Astrocyte of the spinal cord (primary cell): ENCODE data around the gene NAT16.
"Not testable (repeated sequence)": the region's sequence is repeated elsewhere in the genome, so short reads cannot be mapped to it uniquely, and the experiment has no call there.

Experiments
- DNase-seq: peaks from one replicate; pipeline ENCODE4 v3.0.0; 2011; ENCODE audit warnings: low read depth, low spot score
- H3K4me3 ChIP-seq: 2 replicates; pipeline ENCODE4 v1.5.1; 2011; ENCODE audit warnings: low read depth, mild to moderate bottlenecking, low read length, moderate library complexity
- in situ Hi-C: cut with HindIII; loops from 2 replicates; pipeline ENCODE4 v1.10.0; 2017; ENCODE audit warnings: low sequenced_read_pairs
- TF ChIP-seq, protein P1 (sequence below): IDR thresholded peaks from 2 replicates; pipeline ENCODE4 v1.5.1; 2012; ENCODE audit warnings: low read depth, mild to moderate bottlenecking, low read length, inconsistent platforms

The NAT16 gene

DNA sequence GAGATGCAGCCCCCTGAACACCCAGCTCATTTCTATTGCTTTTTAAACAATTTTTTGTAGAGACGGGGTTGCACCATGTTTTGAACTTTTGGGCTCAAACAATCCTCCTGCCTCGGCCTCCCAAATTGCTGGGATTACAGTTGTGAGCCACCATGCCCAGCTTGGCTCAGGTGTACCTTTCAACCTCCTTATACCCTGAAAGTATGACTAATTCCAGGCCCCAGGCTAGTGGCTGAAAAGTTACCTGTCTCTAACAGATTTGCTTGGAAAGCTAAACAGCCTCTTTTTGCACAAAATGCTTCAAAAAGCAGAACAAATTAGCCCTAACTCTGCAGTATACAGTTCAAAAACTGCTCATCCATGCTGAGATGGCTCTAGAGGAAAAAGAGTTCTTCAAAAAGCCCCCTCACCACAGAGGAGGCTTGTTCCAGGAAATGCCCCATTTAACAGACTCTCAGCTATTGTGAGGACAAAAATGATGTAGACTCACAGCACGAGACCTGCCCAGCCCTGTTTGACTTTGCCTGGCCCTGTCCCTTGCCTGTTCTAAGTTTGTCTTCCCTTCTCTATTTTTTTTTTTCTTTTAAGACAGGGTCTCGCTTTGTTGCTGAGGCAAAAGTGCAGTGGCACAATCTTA lies 39.2 kb downstream of the NAT16 start:
- TF ChIP-seq, protein P1, sequence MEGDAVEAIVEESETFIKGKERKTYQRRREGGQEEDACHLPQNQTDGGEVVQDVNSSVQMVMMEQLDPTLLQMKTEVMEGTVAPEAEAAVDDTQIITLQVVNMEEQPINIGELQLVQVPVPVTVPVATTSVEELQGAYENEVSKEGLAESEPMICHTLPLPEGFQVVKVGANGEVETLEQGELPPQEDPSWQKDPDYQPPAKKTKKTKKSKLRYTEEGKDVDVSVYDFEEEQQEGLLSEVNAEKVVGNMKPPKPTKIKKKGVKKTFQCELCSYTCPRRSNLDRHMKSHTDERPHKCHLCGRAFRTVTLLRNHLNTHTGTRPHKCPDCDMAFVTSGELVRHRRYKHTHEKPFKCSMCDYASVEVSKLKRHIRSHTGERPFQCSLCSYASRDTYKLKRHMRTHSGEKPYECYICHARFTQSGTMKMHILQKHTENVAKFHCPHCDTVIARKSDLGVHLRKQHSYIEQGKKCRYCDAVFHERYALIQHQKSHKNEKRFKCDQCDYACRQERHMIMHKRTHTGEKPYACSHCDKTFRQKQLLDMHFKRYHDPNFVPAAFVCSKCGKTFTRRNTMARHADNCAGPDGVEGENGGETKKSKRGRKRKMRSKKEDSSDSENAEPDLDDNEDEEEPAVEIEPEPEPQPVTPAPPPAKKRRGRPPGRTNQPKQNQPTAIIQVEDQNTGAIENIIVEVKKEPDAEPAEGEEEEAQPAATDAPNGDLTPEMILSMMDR: no peak
- in situ Hi-C loops: no loop called here
- no peak overlapping the region for H3K4me3 ChIP-seq
- no peak for DNase-seq

DNA sequence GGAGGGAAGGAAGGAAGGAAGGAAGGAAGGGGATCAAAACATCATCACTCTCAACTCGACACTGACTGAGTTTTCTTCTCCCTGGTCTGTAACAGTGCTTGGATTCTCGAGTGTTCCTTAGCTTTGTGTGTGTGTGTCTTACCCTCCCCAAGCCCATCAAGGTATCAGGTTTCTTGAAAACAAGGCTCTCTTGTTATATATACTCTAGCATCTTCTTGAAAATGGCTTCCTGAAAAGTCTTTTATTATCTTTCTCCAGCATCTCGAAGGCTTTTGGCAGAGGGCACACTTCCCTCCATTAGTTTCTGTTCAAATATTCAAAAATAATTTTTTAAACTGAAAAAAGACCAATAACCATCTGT lies 39.8 kb downstream of the NAT16 start:
- in situ Hi-C loops: no loop called here
- DNase-seq: peak; percentile 66
- TF ChIP-seq, protein P1: no peak
- H3K4me3 ChIP-seq: no peak overlapping the region

DNA sequence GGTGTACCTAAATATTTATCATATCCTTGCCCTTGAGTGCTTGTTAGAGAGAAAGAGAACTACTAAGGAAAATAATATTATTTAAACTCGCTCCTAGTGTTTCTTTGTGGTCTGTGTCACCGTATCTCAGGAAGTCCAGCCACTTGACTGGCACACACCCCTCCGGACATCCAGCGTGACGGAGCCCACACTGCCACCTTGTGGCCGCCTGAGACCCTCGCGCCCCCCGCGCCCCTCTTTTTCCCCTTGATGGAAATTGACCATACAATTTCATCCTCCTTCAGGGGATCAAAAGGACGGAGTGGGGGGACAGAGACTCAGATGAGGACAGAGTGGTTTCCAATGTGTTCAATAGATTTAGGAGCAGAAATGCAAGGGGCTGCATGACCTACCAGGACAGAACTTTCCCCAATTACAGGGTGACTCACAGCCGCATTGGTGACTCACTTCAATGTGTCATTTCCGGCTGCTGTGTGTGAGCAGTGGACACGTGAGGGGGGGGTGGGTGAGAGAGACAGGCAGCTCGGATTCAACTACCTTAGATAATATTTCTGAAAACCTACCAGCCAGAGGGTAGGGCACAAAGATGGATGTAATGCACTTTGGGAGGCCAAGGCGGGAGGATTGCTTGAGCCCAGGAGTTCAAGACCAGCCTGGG lies 41.8 kb downstream of the NAT16 start:
- peak; percentile 97 for DNase-seq
- in situ Hi-C loops: no loop called here
- H3K4me3 ChIP-seq: no peak overlapping the region
- TF ChIP-seq, protein P1: peak; percentile 71

DNA sequence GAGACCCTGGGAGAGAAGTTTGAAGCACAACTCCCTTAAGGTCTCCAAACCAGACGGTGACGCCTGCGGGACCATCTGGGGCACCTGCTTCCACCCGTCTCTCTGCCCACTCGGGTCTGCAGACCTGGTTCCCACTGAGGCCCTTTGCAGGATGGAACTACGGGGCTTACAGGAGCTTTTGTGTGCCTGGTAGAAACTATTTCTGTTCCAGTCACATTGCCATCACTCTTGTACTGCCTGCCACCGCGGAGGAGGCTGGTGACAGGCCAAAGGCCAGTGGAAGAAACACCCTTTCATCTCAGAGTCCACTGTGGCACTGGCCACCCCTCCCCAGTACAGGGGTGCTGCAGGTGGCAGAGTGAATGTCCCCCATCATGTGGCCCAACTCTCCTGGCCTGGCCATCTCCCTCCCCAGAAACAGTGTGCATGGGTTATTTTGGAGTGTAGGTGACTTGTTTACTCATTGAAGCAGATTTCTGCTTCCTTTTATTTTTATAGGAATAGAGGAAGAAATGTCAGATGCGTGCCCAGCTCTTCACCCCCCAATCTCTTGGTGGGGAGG lies 42.4 kb downstream of the NAT16 start:
- TF ChIP-seq, protein P1: no peak
- in situ Hi-C loops: no loop called here
- H3K4me3 ChIP-seq: no peak overlapping the region
- DNase-seq: no peak

DNA sequence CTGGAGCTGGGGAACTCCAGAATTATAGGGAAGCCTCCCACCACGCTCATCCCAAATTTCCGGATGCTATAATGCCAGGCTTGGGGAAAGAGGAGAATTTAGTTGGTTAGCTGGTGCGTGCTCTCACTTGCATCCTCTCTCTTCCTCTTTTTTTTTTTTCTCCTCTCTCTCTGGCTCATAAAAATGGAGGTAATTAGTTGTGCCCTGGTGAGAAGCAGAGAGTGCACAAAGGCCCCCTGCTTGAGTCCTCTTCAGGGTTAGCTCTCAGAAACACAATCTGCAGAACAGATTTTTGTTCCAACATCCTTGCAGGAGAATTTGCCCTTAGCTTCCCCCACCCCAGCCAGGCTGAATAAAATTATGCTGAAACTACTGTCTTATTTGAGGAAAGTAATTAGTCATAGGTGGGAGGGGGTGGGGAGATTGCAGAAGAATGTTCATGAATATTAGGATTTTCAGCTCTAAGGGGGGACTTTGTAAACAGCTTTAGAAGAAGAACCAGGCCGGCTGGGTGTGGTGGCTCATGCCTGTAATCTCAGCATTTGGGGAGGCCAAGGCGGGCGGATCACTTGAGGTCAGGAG lies 45.6 kb downstream of the NAT16 start:
- H3K4me3 ChIP-seq: no peak overlapping the region
- in situ Hi-C loops: no loop called here
- DNase-seq: peak; percentile 63
- TF ChIP-seq, protein P1: no peak

DNA sequence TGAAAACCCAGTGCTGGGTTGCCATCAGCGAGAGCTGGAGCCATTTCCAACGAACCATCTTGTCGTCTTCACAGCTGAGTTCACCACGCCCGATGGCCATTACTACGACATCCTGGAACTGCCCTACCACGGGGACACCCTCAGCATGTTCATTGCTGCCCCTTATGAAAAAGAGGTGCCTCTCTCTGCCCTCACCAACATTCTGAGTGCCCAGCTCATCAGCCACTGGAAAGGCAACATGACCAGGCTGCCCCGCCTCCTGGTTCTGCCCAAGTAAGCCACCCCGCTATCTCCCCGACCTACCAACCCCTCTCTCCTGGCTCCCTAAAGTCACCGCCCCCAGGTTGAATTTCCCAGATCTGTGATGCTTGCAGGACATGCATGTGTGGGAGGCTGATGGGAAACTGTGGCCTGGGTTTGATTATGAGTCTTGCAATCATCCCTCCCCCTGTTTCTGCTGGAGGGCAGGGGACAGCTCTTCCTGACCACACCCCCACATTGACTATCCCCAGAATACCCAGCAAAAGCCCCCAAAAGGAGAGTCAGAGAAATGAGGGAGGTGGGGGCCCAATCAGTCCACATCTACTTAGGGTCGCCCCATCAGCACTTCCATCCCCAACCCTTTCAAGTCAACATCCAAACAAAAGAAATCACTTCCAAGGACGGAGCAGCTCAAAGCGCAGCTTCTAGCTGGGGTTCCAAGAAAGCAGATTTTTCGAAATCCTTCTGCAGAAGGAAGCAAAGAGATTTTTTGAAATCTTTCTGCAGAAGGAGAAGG lies 46.3 kb downstream of the NAT16 start:
- no peak overlapping the region for H3K4me3 ChIP-seq
- in situ Hi-C loops: no loop called here
- TF ChIP-seq, protein P1: no peak
- peak; percentile 56 for DNase-seq

DNA sequence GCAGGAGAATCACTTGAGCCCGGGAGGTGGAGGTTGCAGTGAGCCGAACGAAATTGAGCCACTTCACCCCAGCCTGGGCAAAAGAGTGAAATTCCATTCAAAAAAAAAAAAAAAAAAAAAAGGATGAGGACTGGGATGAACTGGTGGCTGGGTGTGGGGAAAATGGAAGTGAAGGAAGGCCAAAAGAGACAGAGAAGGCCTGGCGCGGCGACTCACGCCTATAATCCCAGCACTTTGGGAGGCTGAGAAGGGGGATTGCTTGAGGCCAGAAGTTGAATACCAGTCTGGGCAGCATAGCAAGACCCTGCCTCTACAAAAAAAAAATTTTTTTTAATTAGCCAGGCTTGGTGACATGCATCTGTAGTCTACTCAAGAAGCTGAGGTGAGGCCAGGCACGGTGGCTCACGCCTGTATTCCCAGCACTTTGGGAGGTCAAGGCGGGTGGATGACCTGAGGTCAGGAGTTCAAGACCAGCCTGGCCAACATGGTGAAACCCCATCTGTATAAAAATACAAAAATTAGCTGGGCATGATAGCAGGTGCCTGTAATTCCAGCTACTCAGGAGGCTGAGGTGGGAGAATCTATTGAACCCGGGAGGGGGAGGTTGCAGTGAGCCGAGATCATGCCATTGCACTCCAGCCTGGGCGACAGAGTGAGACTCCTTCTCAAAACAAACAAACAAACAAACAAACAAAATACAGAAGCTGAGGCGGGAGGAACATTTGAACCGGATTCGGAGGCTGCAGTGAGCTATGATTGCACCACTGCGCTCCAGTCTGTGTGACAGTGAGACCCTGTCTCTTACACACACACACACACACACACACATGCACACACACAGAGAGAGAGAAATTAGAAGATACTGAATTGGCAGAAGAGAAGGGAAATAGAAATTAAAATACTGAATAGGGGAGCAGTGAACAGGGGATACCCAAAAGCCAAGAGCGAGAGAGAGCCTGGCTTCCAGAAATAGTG lies 47.2 kb downstream of the NAT16 start:
- DNase-seq: peak; percentile 47
- in situ Hi-C loops, H3K4me3 ChIP-seq: not testable (repeated sequence)
